CD14-positive monocyte (primary cell): ENCODE results near the gene HSPB6. TPM values are rescaled to one million over a fixed set of nuclear protein-coding genes. Genes with fewer than 3 reads are reported as not detected.

Experiments
- DNase-seq, 3 donors: peaks; one replicate each; pipeline ENCODE4 v3.0.0-alpha.2; 2011 to 2022
- H2AFZ ChIP-seq: 2 replicates; pipeline ENCODE4 v1.6.0; 2012; ENCODE audit warnings: mild to moderate bottlenecking, low read depth, low read length, inconsistent platforms; ENCODE audit not compliant: insufficient read depth, poor library complexity, severe bottlenecking
- H3K27ac ChIP-seq, 2 donors: 1 replicate in 1 of 2; 2 replicates in 1 of 2; pipeline ENCODE4 v1.5.1; 2012 to 2013; ENCODE audit warnings: low read length in 2 of 2, control low read depth in 1 of 2, inconsistent platforms in 1 of 2, low read depth in 1 of 2, mild to moderate bottlenecking in 1 of 2
- H3K27me3 ChIP-seq, 2 donors: one replicate each; pipeline versions ENCODE4 v1.6.0 to v1.6.1; 2011 to 2013; ENCODE audit warnings: low read length in 2 of 2; ENCODE audit not compliant: control insufficient read depth in 2 of 2, insufficient read depth in 2 of 2
- H3K36me3 ChIP-seq, 2 donors: replicated peaks in 1 of 2; 1 replicate in 1 of 2; 2 replicates in 1 of 2; pipeline versions ENCODE4 v1.5.1 to v1.6.1; 2012 to 2013; ENCODE audit warnings: low read length in 2 of 2, control low read depth in 1 of 2, inconsistent platforms in 1 of 2, mild to moderate bottlenecking in 1 of 2; ENCODE audit not compliant: insufficient read depth in 2 of 2, control insufficient read depth in 1 of 2
- H3K4me1 ChIP-seq, 2 donors: 1 replicate in 1 of 2; 2 replicates in 1 of 2; pipeline versions ENCODE4 v1.5.1 to v1.6.1; 2012 to 2013; ENCODE audit warnings: low read length in 2 of 2, control low read depth in 1 of 2, inconsistent platforms in 1 of 2, mild to moderate bottlenecking in 1 of 2, moderate library complexity in 1 of 2; ENCODE audit not compliant: insufficient read depth in 2 of 2, control insufficient read depth in 1 of 2
- H3K4me2 ChIP-seq: replicated peaks from 2 replicates; pipeline ENCODE3; 2012; ENCODE audit warnings: low read length, moderate library complexity, mild to moderate bottlenecking; ENCODE audit not compliant: poor library complexity, severe bottlenecking; ENCODE audit errors: extremely low read depth
- H3K4me3 ChIP-seq, 3 experiments: fragments of 200-600 bp in 1 of 3; sonication (generic) in 1 of 3; replicated peaks in 1 of 3; 1 replicate in 2 of 3; 2 replicates in 1 of 3; pipeline ENCODE4 v1.5.1; 2011 to 2013; ENCODE audit warnings: low read length in 3 of 3, mild to moderate bottlenecking in 3 of 3, control low read depth in 2 of 3, low read depth in 2 of 3, inconsistent platforms in 1 of 3, moderate library complexity in 1 of 3
- H3K79me2 ChIP-seq: 2 replicates; pipeline ENCODE4 v1.6.0; 2012; ENCODE audit warnings: mild to moderate bottlenecking, control low read depth, inconsistent platforms, low read length, moderate library complexity; ENCODE audit not compliant: insufficient read depth
- H3K9ac ChIP-seq: 2 replicates; pipeline ENCODE4 v1.6.0; 2017; ENCODE audit warnings: low read length, mild to moderate bottlenecking; ENCODE audit not compliant: insufficient read depth, poor library complexity, severe bottlenecking
- H3K9me3 ChIP-seq, 2 donors: replicated peaks in 1 of 2; 1 replicate in 1 of 2; 2 replicates in 1 of 2; pipeline versions ENCODE4 v1.5.1 to v1.6.1; 2012 to 2013; ENCODE audit warnings: low read length in 2 of 2, control low read depth in 1 of 2; ENCODE audit not compliant: control insufficient read depth in 1 of 2, insufficient read depth in 1 of 2
- H4K20me1 ChIP-seq: 2 replicates; pipeline ENCODE4 v1.6.0; 2012; ENCODE audit warnings: mild to moderate bottlenecking, low read length, control low read depth, moderate library complexity; ENCODE audit not compliant: insufficient read depth
- H3K27ac Mint-ChIP-seq, 7 donors: one replicate each; pipeline ENCODE4 v1.8.0; 2020; ENCODE audit warnings: mild to moderate bottlenecking in 7 of 7, mixed read lengths in 7 of 7, moderate library complexity in 6 of 7, inconsistent platforms in 2 of 7
- H3K27me3 Mint-ChIP-seq, 3 donors: one replicate each; pipeline ENCODE4 v1.8.0; 2021 to 2022; ENCODE audit warnings: low read depth in 3 of 3, mild to moderate bottlenecking in 3 of 3, mixed read lengths in 3 of 3, moderate library complexity in 3 of 3, inconsistent platforms in 1 of 3
- H3K36me3 Mint-ChIP-seq, 2 donors: one replicate each; pipeline ENCODE4 v1.8.0; 2020; ENCODE audit warnings: mixed read lengths in 2 of 2, inconsistent platforms in 1 of 2, mild to moderate bottlenecking in 1 of 2
- H3K4me1 Mint-ChIP-seq: one replicate; pipeline ENCODE4 v1.8.0; 2020; ENCODE audit warnings: mild to moderate bottlenecking, mixed read lengths
- H3K4me3 Mint-ChIP-seq, 2 donors: one replicate each; pipeline ENCODE4 v1.8.0; 2020; ENCODE audit warnings: mild to moderate bottlenecking in 2 of 2, mixed read lengths in 2 of 2, moderate library complexity in 1 of 2
- H3K9me3 Mint-ChIP-seq, 7 donors: one replicate each; pipeline ENCODE4 v1.8.0; 2020 to 2022; ENCODE audit warnings: mixed read lengths in 7 of 7, mild to moderate bottlenecking in 6 of 7, moderate library complexity in 6 of 7, inconsistent platforms in 2 of 7
- WGBS: methylation state at CpG from one replicate; pipeline ENCODE4 v1.1.5; 2013; ENCODE audit warnings: missing lambda C conversion rate; ENCODE audit not compliant: insufficient coverage; 5-methylcytosine and 5-hydroxymethylcytosine counted together
- intact Hi-C, 2 donors: fragments of 100-400 bp; cut with micrococcal nuclease; formaldehyde crosslinking; loops; one replicate each; pipeline versions ENCODE4 v1.15.0 to v1.15.1; 2023
- polyA plus RNA-seq, 3 donors: library from polyadenylated mRNA; depleted of rRNA in 1 of 3; unstranded in 2 of 3; stranded (reverse) in 1 of 3; fragments of 300-500 nt in 2 of 3; fragments of >200 nt in 1 of 3; fragmentation: Illumina TruSeq in 2 of 3; gene quantifications; 1 replicate in 2 of 3; 2 replicates in 1 of 3; pipeline ENCODE4 v1.2.3, GENCODE V29; 2012 to 2021
- TF ChIP-seq, protein P1 (sequence below): fragments of 200-600 bp; IDR thresholded peaks from one replicate; pipeline ENCODE4 v1.8.0; 2022; ENCODE audit warnings: antibody characterized with exemption, mild to moderate bottlenecking

Gene HSPB6
- polyA plus RNA-seq, 3 donors, result not detected

DNA sequence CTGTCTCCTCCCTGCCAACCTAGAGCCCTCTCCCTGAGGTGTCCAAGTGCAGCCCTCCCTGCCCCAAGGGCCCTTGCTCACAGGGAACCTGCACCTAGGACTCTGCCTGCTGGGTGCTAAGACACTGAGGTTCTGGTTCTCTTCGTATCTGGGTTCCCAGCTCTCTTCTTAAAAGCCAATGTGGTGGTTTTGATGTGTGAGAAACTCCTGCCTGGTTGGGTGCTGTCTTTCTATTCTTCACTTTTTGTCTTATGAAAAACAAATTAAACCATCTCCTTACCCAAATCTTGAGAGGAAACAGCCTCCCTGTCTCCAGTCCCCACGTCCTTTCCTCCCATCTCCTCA lies 43.4 kb downstream of the HSPB6 start:
- H3K4me3 Mint-ChIP-seq, result no peak overlapping the region
- Histone ChIP-seq H3K9ac (no peak overlapping the region), H2AFZ (no peak overlapping the region), H3K27me3 (no peaks in the 10 kb centered on the region), H3K4me1 (peaks cover 13 to 22% of the 10 kb centered on the region in 2 donors), H3K4me3 (no peak overlapping the region), H3K36me3 (no peaks in the 10 kb centered on the region), H3K27ac (no peak overlapping the region), H3K4me2 (no peak overlapping the region), H3K79me2 (peaks cover 5% of the 10 kb centered on the region), H4K20me1 (peaks cover 1% of the 10 kb centered on the region), H3K9me3 (no peaks in the 10 kb centered on the region)
- no CpG with 5 or more reads among the region's 2 CpGs for WGBS
- H3K4me1 Mint-ChIP-seq, result peaks cover 16% of the 10 kb centered on the region
- DNase-seq, result no peak
- H3K36me3 Mint-ChIP-seq, result no peaks in the 10 kb centered on the region
- peaks cover 4 to 6% (median 6%) of the 10 kb centered on the region in 3 donors for H3K27me3 Mint-ChIP-seq
- TF ChIP-seq, protein P1, sequence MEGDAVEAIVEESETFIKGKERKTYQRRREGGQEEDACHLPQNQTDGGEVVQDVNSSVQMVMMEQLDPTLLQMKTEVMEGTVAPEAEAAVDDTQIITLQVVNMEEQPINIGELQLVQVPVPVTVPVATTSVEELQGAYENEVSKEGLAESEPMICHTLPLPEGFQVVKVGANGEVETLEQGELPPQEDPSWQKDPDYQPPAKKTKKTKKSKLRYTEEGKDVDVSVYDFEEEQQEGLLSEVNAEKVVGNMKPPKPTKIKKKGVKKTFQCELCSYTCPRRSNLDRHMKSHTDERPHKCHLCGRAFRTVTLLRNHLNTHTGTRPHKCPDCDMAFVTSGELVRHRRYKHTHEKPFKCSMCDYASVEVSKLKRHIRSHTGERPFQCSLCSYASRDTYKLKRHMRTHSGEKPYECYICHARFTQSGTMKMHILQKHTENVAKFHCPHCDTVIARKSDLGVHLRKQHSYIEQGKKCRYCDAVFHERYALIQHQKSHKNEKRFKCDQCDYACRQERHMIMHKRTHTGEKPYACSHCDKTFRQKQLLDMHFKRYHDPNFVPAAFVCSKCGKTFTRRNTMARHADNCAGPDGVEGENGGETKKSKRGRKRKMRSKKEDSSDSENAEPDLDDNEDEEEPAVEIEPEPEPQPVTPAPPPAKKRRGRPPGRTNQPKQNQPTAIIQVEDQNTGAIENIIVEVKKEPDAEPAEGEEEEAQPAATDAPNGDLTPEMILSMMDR, result no peak
- H3K9me3 Mint-ChIP-seq, result no peaks in the 10 kb centered on the region
- H3K27ac Mint-ChIP-seq, result peak overlapping the region in 1 of 7 donors; percentile 6
- intact Hi-C loops, result no loop called here

DNA sequence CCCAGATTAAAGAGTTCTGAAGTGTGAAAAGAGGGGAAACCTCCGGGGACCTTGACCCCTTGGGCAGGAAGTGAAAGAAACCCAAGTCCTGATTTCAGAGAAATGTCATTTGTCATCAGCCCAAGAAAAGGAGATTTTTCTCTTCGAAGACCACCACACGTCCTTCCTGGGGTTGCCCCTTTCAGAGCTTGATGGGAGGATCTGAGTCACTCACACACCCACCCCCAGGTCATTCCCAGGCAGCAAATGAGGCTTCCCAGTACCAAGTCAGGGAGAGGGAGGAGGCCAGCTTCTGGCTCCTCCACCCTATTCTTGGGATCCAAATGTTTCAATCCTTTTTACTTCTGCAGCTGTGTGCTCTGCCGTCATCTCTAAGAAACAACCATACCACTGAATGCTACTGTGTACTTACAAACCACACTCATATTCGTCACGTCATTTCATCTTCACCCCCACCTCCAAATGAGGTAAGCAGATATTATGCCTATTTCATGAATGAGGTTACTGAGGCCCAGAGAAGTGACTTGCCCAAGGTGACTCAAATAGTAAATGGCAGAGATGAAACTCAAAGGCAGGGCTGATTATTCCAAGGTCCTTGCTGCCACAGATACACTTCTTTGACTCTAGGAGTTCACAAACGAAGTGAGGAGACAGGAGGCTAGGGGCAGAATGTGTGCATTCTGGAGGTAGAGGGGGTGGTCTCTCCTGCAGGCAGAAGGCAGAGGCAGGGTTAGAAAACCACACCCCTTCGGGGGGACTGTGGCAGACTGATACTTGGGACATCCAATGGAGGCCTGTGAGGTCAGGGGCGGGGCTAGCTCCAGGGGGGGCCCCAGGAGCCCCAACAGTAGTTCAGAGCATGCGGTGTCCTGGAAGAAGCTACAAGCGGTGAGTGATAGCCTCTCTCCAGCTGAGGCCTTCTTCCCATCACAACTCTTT lies 44.0 kb downstream of the HSPB6 start:
- Mint-ChIP-seq H3K9me3 (no peaks in the 10 kb centered on the region), H3K27ac (peak overlapping the region in 1 of 7 donors; percentile 37), H3K4me1 (peaks cover 15% of the 10 kb centered on the region), H3K27me3 (peaks cover 6 to 7% (median 6%) of the 10 kb centered on the region in 3 donors), H3K36me3 (no peaks in the 10 kb centered on the region), H3K4me3 (peak overlapping the region in 1 of 2 donors; percentile 45)
- no peaks in the 10 kb centered on the region for H3K27me3 ChIP-seq
- no peaks in the 10 kb centered on the region for H4K20me1 ChIP-seq
- WGBS, result 100% methylated on average over 5 of the region's 11 CpGs
- no peaks in the 10 kb centered on the region for H3K79me2 ChIP-seq
- no peak overlapping the region for H3K4me3 ChIP-seq
- no peaks in the 10 kb centered on the region for H3K9me3 ChIP-seq
- H2AFZ ChIP-seq, result no peak overlapping the region
- H3K4me2 ChIP-seq, result no peak overlapping the region
- no peak overlapping the region for H3K27ac ChIP-seq
- peaks cover 13 to 19% of the 10 kb centered on the region in 2 donors for H3K4me1 ChIP-seq
- DNase-seq, result no peak
- H3K9ac ChIP-seq, result no peak overlapping the region
- H3K36me3 ChIP-seq, result no peaks in the 10 kb centered on the region
- intact Hi-C loops, result no loop called here
- TF ChIP-seq, protein P1, result no peak
